RWPE2 (cell line): ENCODE measurements around the gene PDCD1LG2.

Source experiments
- ATAC-seq: fragments of 200-7000 bp; cut with Tn5 transposase; 3 replicates; pipeline ENCODE4 v1.9.1; 2021; ENCODE audit warnings: low read depth
- DNase-seq: peaks from one replicate; pipeline ENCODE4 v3.0.0-alpha.2; 2020; ENCODE audit warnings: low spot score
- H3K27ac ChIP-seq: fragments of 450-650 bp; 2 replicates; pipeline ENCODE4 v1.5.1; 2017; ENCODE audit warnings: mild to moderate bottlenecking; ENCODE audit not compliant: poor library complexity, severe bottlenecking
- H3K27me3 ChIP-seq: fragments of 250-450 bp; sonication (Bioruptor Pico); 2 replicates; pipeline ENCODE4 v1.5.1; 2021; ENCODE audit warnings: mild to moderate bottlenecking, moderate library complexity; ENCODE audit not compliant: insufficient read depth, poor library complexity, severe bottlenecking
- H3K36me3 ChIP-seq: fragments of 250-450 bp; sonication (Bioruptor Pico); 2 replicates; pipeline ENCODE4 v1.5.1; 2020; ENCODE audit warnings: low read depth, mild to moderate bottlenecking, moderate library complexity
- H3K4me1 ChIP-seq: fragments of 250-450 bp; sonication (Bioruptor Pico); 2 replicates; pipeline ENCODE4 v1.5.1; 2021; ENCODE audit warnings: mild to moderate bottlenecking, moderate library complexity; ENCODE audit not compliant: insufficient read depth, poor library complexity, severe bottlenecking
- H3K4me3 ChIP-seq: fragments of 250-450 bp; sonication (Bioruptor Pico); 2 replicates; pipeline ENCODE4 v1.5.1; 2021; ENCODE audit warnings: mild to moderate bottlenecking, moderate library complexity; ENCODE audit not compliant: severe bottlenecking
- H3K9me3 ChIP-seq: fragments of 250-450 bp; sonication (Bioruptor Pico); 2 replicates; pipeline ENCODE4 v1.5.1; 2021; ENCODE audit warnings: mild to moderate bottlenecking, moderate library complexity; ENCODE audit not compliant: severe bottlenecking
- CTCF ChIP-seq: fragments of 450-650 bp; IDR thresholded peaks from one replicate; pipeline ENCODE4 v1.5.1; 2017; ENCODE audit warnings: mild to moderate bottlenecking, moderate library complexity; ENCODE audit not compliant: poor library complexity, severe bottlenecking

The PDCD1LG2 gene

GRCh38 chr9:5485378-5486085 lies 24.8 kb upstream of the PDCD1LG2 start:
- no peak overlapping the region for H3K4me3 ChIP-seq
- H3K9me3 ChIP-seq, result no peaks in the 10 kb centered on the region
- H3K36me3 ChIP-seq, result no peaks in the 10 kb centered on the region
- no peaks in the 10 kb centered on the region for H3K27me3 ChIP-seq
- no peak overlapping the region for H3K27ac ChIP-seq
- DNase-seq, result no peak
- no peak for TF ChIP-seq CTCF
- H3K4me1 ChIP-seq, result no peaks in the 10 kb centered on the region
- no peak for ATAC-seq

- Histone ChIP-seq H3K4me3 (no peak overlapping the region), H3K4me1 (no peaks in the 10 kb centered on the region), H3K9me3 (no peaks in the 10 kb centered on the region), H3K27ac (no peak overlapping the region), H3K36me3 (no peaks in the 10 kb centered on the region), H3K27me3 (no peaks in the 10 kb centered on the region)
- TF ChIP-seq CTCF, result no peak
- no peak for ATAC-seq
- no peak for DNase-seq
Measured at GRCh38 chr9:5486988-5487387, 23.3 kb upstream of the PDCD1LG2 start.

DNA sequence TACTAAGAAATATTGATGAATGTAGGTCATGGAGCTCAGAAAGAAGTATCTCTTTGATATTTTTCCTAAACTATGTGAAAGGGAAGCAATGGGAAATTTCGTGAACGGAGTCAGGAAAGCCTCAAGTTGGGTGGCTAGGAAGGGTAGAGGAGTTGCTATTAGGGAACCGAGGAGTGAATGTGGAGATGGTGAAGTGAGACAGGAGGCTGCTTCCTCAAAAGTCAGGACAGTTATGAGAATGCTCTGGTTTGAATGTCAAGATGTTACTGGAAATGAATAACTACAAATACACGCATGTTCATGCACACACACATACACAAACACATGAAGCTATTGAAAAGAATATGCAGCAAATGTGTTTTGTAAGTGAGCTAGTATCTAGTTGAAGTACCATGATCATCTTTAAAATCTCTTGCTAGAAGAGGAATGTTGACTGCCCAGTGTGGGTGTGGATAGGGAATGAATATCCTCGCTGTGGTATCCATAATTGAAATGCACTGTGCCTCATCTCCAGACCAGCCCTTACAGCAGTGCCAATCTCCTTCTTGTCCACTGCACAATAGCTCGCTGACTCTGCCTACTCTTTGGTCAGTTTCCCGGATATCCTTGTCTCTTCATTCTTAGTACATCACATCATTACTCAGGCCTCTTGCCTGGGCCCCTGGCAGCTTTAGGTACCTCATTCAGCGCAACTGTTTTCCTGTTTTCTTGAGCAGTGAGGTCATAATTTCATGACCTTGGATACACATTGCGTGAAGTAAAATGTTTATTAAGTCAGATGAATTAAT lies 21.9 kb upstream of the PDCD1LG2 start:
- H3K4me3 ChIP-seq, result no peak overlapping the region
- no peak for ATAC-seq

DNA sequence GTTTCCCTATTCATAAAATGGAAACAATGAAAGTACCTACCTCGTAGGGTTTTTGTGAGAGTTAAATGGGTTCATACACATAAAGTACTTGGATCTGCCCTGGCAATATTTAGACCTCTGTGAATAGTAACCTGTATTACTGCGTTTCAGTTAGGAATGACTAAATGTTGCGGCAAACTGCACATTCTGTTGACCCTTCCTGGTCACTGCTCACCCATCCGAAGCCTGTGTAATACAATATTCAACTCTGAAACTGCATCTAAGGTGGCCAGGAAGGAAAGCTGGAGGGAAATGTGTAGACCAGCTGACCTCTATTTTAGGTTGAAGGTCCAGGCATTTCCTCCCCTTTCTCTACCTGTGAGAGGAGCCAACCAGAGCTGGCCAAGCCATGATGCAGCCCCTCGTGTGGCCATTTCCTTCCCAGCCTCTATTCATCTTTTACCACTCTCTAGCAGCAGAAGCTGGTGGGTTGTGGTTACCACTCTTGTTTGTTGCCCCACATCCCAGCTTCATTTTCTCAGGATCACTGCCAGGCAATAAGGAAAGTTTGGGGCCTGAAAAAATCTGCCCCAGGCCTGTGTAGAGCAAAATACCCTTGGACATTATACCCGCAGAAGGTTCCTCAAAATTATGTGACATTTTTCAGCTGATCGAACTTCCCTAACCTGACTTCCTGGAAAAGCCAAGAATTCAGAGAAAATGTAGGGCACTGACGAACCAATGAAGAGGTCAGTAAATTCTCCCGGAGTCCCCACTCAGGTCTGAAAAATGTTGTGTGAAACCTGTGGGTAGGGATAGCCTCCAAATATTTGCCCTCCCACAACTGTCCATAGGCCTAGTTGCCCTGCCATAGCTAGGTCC lies 20.5 kb upstream of the PDCD1LG2 start:
- Histone ChIP-seq H3K36me3 (no peaks in the 10 kb centered on the region), H3K4me1 (peaks cover 17% of the 10 kb centered on the region), H3K4me3 (no peak overlapping the region), H3K27me3 (no peaks in the 10 kb centered on the region), H3K27ac (no peak overlapping the region), H3K9me3 (no peaks in the 10 kb centered on the region)
- no peak for TF ChIP-seq CTCF
- ATAC-seq (no peak), DNase-seq (no peak)

More for the DNA sequence above, 21.9 kb upstream of the PDCD1LG2 start:
- DNase-seq, result no peak
- TF ChIP-seq CTCF, result no peak
- H3K27me3 ChIP-seq, result no peaks in the 10 kb centered on the region
- H3K36me3 ChIP-seq, result no peaks in the 10 kb centered on the region
- no peak overlapping the region for H3K27ac ChIP-seq
- H3K4me1 ChIP-seq, result peaks cover 8% of the 10 kb centered on the region
- no peaks in the 10 kb centered on the region for H3K9me3 ChIP-seq
